Breast epithelium (tissue), 3 donors: ENCODE measurements around the gene NRXN3.

Source experiments
- POLR2AphosphoS5 ChIP-seq, 3 donors: sonication (generic); formaldehyde crosslinking; IDR thresholded peaks; one replicate each; pipeline ENCODE4 v1.6.1; 2017; ENCODE audit warnings: antibody characterized with exemption in 3 of 3
- TF ChIP-seq, protein P1 (sequence below), 3 donors: fragments of 450-650 bp; IDR thresholded peaks; one replicate each; pipeline ENCODE4 v1.5.1; 2016 to 2017; ENCODE audit warnings: antibody characterized with exemption in 3 of 3, mild to moderate bottlenecking in 3 of 3, moderate library complexity in 3 of 3

DNA sequence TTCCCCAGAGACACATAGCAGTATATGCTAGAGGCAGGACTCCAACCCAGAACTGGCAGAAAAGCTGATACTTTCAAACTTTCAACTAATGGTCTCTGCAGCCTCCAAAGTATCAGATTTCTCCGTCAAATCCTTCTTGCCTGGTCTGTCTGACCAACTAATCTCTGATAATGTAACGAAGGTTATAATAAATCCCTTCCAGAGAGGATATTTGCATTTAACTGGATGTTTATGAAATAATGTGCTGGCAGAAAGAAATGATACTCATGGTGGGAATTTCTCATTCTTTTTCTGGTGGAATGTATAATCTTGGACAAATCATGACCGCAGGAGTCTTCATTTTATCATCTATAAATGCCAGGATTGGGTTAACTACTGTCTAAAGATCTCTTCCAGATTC lies 1180.8 kb downstream of the NRXN3 start:
- TF ChIP-seq, protein P1, sequence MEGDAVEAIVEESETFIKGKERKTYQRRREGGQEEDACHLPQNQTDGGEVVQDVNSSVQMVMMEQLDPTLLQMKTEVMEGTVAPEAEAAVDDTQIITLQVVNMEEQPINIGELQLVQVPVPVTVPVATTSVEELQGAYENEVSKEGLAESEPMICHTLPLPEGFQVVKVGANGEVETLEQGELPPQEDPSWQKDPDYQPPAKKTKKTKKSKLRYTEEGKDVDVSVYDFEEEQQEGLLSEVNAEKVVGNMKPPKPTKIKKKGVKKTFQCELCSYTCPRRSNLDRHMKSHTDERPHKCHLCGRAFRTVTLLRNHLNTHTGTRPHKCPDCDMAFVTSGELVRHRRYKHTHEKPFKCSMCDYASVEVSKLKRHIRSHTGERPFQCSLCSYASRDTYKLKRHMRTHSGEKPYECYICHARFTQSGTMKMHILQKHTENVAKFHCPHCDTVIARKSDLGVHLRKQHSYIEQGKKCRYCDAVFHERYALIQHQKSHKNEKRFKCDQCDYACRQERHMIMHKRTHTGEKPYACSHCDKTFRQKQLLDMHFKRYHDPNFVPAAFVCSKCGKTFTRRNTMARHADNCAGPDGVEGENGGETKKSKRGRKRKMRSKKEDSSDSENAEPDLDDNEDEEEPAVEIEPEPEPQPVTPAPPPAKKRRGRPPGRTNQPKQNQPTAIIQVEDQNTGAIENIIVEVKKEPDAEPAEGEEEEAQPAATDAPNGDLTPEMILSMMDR (IDR thresholded peaks at IDR 0.05): no peak
- TF ChIP-seq POLR2AphosphoS5 (IDR thresholded peaks at IDR 0.05): no peak
